Measurements from ENCODE around the gene TENM3.

The TENM3 gene

DNA sequence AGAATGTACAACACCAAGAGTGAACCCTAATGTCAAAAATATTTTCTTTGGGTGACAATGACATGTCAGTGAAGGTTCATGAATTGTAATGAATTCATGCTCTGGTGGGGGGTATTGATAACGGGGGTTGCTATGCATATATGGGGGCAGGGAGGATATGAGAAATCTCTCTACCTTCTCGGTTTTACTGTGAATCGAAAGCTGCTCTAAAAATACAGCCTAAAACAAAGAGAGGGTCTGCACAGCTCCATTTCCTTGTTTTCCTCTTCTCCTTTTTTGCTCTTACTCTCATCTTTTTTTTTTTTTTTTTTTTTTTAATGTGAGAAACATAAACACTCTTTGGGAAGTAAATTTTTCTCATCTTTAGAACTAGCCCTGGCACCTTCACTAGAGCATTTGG, 588.2 kb downstream of the TENM3 start:
- no peak for DNase-seq

DNA sequence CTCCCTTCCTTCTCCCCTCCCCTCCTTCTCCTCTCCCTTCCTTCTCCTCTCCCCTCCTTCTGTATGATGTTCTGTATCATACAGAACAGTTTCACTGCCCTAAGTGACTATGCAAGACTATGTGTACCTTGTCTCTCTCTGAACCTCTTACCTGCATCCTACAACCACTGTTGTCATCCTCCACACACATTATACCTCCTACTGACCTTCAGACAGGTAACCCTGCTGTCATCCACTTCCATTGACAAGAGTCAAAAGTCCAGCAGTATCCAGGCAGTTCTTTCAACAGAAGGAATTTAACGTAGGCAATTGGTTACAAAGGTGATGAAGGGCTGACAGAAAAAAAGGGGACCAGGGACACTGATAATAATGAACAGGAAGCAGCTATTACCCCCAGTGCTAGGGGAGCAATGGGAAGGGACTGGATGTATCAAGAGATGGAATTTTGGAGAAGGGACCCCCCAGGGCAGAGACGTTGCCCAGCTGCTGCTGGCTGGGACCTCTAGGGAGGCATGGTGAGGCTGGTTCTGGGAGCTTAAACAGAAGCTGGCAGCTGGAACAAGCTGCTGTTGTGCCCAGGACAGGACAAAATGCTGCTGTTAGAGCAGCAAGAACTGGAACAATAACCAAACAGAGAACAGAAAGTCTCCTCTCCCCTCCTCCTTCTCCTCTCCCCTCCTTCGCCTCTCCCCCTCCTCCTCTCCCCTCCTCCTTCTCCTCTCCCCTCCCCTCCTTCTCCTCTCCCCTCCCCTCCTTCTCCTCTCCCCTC, 589.3 kb downstream of the TENM3 start:
- DNase-seq, result no peak

DNA sequence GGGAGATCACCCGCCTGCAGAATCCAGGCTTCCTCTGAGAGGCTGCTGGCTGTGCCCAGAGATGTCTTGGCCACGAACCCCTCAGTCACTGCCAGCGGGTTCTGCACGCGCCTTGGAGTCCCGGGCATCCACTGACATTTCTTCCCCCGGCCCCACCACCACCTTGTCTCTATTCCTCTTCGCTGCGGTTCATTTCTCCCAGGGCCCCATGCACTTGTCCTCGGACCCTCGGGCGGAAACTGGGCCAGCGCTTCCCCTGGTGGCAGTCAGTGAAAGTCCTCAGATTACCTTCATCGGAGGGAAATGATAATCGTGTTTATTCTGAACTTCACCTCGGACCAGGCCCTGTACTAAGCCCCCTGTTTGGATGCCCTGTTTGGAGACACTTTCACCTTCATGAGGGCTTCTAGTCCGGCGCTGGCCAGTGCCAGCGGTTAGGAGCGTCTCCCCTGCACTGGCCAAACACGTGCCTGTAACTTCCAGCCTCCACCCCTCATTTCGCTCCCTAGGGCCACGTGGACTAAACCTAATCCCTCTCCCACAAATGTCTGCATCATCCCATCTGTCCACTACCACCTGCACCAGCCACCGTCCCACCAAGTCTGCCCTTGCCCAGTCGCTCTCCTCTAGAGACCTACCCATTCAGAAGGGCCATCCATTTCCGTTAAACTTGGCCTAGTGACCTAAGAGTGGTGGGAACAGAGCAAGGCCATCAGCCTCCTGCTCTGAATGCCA, 592.0 kb downstream of the TENM3 start:
- DNase-seq, result no peak

DNA sequence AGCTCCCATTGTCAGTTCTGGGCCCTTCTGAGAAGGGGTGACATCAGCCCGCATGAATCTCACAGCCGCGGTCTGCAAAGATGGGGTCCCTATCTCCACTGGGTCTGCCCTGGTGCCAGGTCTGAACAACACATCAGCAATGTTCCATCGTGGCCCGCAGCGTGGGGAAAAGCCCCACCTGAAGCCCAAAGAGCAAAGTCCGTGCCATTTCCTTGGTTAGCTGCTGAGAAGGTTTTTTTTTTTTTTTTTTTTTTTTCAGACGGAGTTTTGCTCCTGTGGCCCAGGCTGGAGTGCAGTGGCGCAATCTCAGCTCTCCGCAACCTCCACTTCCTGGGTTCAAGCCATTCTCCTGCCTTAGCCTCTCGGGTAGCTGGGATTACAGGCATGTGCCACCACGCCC, 594.6 kb downstream of the TENM3 start:
- no peak for DNase-seq

DNA sequence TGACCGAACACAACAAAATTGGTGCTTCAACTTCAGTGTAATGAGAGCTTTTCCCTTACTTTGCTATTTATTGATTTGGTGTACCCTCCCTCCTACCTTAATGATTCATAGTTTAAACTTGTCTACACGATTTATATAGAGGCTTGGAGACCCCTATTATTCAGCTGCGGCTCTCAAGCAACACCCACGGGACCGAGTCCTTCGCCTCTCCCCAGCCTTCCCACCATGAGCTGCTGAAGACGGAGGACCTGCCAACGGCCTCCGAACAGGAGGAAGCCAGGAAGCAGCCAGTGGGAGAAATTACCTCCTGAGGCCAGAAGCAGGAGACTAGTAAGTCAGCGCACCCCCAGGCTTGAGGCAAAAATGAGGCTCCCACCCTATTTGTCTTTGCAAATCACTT, 595.3 kb downstream of the TENM3 start:
- no peak for DNase-seq

DNA sequence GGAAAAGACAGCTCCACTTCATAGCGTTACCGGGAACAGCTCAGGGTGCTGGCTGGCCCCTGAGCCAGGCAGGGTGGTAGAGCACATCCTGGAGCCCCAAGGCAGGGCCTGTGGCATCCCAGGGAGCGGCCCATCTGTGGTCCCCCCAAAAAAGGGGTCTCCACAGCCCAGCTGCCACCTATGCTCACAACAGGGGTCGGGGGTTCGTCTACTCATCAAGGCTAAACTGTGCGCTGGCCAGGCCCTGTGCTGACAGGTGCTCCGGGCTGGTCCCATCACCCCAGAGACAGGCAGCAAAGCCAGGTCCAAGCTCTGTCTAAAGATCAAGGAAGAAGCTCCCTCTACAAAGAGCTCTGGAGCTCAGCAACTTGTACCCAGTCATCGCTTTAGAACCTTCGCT, 596.1 kb downstream of the TENM3 start:
- no peak for DNase-seq

DNA sequence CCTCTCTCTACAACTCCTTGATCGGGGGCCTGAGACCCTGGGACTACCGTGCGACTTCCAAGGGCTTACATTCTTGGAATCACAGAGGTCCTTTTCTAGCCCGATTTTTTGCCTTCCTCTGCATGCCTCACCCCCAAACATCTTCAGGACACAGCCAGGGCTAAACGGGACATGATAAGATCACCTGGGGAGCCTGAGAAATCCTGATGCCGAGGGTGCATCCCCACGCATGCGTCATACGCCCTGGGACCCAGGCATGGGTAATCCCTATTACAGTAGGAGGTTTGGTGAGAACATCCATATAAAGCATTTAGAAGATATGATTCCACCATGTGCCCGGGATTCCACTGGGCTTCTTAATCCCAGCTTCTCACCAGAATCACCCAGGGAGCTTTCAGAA, 596.9 kb downstream of the TENM3 start:
- no peak for DNase-seq

DNA sequence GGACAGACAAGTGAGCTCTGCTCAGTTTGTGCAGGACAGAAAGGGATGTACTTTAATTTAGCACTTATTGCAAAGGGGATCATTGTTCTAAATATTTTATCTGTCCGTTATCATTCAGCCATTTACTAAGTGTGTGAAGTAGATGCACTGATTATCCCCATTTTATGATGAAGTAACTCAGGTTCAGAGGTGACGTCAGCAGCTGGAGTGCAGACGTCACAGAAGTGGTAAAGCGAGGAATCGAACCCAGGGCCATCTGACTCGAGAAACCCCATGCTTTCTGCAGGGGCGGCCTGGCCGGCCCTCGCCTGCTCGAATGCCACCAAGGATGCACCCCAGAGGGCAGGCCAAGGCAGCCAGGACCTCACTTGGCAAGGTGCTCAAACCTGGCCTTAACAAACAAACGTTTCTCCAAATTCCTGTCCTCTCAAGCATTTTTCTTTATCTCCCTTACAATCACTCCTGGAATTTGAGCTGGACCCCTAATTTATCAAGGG, 599.0 kb downstream of the TENM3 start:
- DNase-seq, result no peak

DNA sequence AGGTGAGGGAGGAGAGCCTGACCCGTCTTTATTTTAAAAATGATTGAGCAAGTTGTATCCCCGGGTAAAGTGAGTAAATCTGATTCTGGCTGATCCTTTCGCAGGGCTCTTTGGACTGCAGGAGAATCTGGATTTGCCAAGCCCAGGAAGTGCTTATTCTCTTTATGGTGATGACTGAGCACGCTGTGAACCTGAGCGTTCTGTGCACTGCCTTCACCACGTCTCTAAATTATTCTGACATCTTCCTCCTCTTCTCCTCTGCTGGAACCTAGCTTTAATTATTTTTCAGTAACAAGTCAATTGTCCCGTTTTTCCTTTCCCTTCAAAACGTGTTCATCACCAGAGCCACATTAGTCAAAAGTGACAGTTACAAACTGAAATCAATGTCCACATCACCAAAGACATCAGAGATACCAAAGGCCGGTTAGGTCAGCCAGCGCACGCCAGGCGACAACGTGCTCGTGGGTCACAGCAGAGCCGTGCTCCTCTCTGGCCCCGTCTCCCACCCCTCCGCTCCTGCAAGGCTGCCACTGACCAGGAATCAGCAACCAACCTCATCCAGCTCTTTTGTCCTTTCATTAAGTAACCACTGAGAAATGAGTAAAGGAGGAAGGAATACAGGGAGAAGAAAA, 599.7 kb downstream of the TENM3 start:
- no peak for DNase-seq

DNA sequence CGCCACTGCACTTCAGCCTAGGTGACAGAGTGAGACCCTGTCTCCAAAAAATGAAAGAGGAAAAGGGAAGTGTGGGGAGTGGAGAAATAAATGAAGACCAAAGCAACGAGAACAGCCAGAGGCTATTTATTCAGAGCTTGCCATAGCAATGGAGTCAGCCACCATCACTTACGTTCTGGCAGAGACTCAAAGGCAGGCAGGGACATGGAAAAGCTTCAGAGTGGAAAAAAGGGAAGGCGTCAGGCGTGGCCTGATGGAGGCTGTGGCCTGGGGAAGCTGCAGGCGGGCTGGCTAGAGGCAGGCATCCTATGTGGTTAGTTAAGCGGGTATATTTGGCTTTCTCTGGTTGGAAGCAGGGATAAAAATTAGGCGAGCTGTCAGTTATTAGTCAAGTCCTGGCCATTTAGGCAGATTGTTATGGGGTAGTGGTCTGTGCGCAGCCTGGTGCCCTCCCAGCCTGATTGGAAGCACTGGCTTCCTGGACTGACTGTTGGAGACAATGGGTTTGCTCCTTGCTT, 600.7 kb downstream of the TENM3 start:
- DNase-seq, result no peak

DNA sequence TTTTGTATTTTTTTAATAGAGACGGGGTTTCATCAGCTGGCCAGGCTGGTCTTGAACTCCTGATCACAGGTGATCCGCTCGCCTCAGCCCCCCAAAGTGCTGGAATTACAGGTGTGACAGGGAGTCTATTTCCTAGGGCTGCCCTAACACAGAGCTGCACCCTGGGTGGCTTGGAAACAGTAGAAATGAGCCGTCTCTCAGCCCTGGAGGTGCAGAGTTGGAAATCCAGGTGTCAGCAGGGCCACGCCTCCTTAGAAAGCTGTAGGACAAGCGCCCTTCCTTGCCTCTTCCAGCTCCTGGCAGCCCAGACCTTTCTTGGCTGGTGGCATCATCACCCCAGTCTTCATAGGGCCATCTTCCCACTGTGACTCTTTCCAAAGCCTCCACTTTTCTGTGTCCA, 602.4 kb downstream of the TENM3 start:
- DNase-seq, result no peak

DNA sequence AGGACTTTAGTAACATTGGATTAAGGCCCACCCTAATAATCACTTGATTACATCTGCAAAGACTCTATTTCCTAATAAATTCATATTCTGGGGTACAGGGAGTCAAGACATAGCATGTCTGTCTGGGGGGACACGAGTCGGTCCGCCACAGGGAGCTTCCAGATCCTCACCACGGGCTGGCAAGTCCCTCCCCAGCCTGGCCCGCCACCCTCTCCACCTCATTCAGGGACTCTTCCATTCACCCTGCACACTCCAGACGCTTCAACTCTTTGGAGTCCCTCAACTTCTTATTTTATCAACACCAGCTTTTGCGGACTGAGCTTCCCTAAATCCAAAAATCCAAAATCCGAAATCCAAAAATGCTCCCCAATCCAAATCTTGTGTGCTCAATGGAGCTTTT, 602.8 kb downstream of the TENM3 start:
- no peak for DNase-seq

DNA sequence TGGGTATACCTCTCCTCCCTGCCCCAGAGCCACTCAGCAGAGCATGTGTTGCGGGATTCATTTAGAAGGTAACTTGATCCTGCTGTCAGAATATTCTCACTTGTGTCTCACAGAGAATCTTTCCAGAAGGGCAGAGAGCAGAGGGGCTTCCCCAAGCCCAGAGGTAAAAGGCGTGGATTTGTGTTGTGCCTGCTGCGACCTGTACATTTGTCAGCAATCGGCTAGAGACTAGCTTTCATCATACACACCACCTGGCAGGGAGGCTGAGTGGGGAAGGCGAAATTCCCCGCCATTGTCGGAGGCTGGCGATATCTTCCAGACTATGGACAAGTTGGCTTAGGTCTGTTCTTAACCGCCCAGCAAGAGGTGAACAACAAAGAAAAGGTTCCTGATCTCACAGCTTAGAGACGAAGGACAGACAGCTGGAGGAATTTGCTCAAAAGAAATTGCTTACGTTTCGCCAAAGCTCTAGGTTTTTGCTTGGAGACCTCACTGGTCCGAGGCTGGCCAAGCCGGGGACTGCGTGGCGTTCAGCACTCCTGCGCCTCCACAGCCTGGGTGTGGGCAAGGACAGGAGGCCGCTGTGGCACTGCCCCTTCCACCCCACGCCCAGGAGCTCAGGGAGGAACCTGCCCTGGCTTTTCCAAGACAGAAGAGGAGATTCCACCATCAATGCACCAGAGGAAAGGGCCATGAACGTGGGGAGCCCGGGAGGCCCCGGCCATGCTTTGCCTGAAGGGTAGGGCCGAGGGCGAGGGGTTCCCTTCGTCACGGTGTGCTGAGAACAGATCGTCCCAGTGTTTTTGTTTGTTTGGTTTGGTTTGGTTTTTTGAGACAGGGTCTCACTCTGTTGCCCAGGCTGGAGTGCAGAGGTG, 604.6 kb downstream of the TENM3 start:
- DNase-seq, result no peak

DNA sequence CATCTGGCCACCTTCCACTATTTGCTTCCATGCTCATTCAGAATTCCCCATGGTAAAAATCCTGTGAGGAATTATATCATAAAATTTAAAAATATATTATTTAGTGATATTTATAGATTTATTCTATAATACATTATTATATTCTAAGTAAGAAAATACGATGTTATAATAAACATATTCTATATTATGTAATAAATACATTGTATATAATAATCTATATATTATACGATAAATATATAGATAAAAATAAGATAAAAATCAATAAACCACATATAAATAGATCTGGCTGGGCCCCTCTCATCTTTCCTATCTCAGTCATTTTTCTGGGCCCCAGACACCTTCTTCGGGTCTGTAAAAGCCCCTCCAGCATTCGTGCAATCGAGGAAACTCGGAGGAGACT, 605.5 kb downstream of the TENM3 start:
- DNase-seq, result no peak

Measured in activated T-cell treated with anti-CD3 and anti-CD28 coated beads, Interleukin-2, amount 50 U/mL, for 48 hours (primary cell).